GM21390 (cell line): ENCODE results near the gene VAC14.

Experiments used
- ATAC-seq: cut with Tn5 transposase; IDR thresholded peaks from one replicate; pipeline ENCODE4 v1.9.1; 2021; ENCODE audit not compliant: unreplicated experiment

VAC14 gene

GRCh38 chr16:70726892-70727361, 74.0 kb downstream of the VAC14 start:
- ATAC-seq, result no peak

GRCh38 chr16:70725912-70726828, 74.8 kb downstream of the VAC14 start:
- ATAC-seq, result no peak

- no peak for ATAC-seq
Observed at GRCh38 chr16:70725024-70725911, 75.7 kb downstream of the VAC14 start.

GRCh38 chr16:70724146-70725023, 76.6 kb downstream of the VAC14 start:
- ATAC-seq, result no peak

- no peak for ATAC-seq
Observed at GRCh38 chr16:70723740-70724145, 77.2 kb downstream of the VAC14 start.

- ATAC-seq, result no peak
Observed at GRCh38 chr16:70721202-70721963, 79.6 kb downstream of the VAC14 start.

GRCh38 chr16:70720425-70721201, 80.3 kb downstream of the VAC14 start:
- ATAC-seq, result no peak

- no peak for ATAC-seq
Observed at GRCh38 chr16:70717065-70717464, 83.9 kb downstream of the VAC14 start.

GRCh38 chr16:70715860-70716357, 85.0 kb downstream of the VAC14 start:
- ATAC-seq, result no peak

GRCh38 chr16:70715055-70715858, 85.7 kb downstream of the VAC14 start:
- no peak for ATAC-seq

- no peak for ATAC-seq
Observed at GRCh38 chr16:70714581-70715054, 86.3 kb downstream of the VAC14 start.

GRCh38 chr16:70713824-70714223, 87.1 kb downstream of the VAC14 start:
- ATAC-seq, result no peak

GRCh38 chr16:70713342-70713741, 87.6 kb downstream of the VAC14 start:
- no peak for ATAC-seq

- ATAC-seq, result no peak
Observed at GRCh38 chr16:70712942-70713341, 88.0 kb downstream of the VAC14 start.

GRCh38 chr16:70712359-70712758, 88.6 kb downstream of the VAC14 start:
- no peak for ATAC-seq

GRCh38 chr16:70711211-70712031, 89.5 kb downstream of the VAC14 start:
- ATAC-seq, result no peak
